OCI-LY3 (cell line): Measurements from ENCODE around the gene MED29.

Experiments used
- CTCF ChIP-seq: fragments of 200-600, 300-600 bp; sonication (generic); IDR thresholded peaks from 2 replicates; pipeline ENCODE4 v1.5.1; 2014; ENCODE audit warnings: antibody characterized with exemption, low read length, low read depth
- EZH2phosphoT487 ChIP-seq: fragments of 200-600 bp; shearing (Covaris generic); IDR thresholded peaks from 2 replicates; pipeline ENCODE4 v1.6.1; 2018; ENCODE audit warnings: antibody characterized with exemption, mixed run types, low read depth

GRCh38 chr19:39422020-39422419, 30.8 kb downstream of the MED29 start:
- TF ChIP-seq CTCF (no peak), EZH2phosphoT487 (no peak)
